GM19467 (cell line): Measurements from ENCODE around the gene ARHGAP8.

ENCODE experiments used
- ATAC-seq: cut with Tn5 transposase; IDR thresholded peaks from one replicate; pipeline ENCODE4 v1.9.1; 2021; ENCODE audit warnings: mild to moderate bottlenecking, moderate library complexity; ENCODE audit not compliant: unreplicated experiment

The ARHGAP8 gene

GRCh38 chr22:44764974-44765373 lies 12.6 kb downstream of the ARHGAP8 start:
- ATAC-seq: no peak

GRCh38 chr22:44765571-44766285 lies 13.4 kb downstream of the ARHGAP8 start:
- no peak for ATAC-seq

GRCh38 chr22:44773082-44773481 lies 20.7 kb downstream of the ARHGAP8 start:
- no peak for ATAC-seq

GRCh38 chr22:44775862-44776261 lies 23.5 kb downstream of the ARHGAP8 start:
- ATAC-seq: no peak

- no peak for ATAC-seq
Measured at GRCh38 chr22:44776605-44777363, 24.4 kb downstream of the ARHGAP8 start.

- no peak for ATAC-seq
Measured at GRCh38 chr22:44777364-44777755, 25.0 kb downstream of the ARHGAP8 start.

GRCh38 chr22:44780876-44781449 lies 28.6 kb downstream of the ARHGAP8 start:
- no peak for ATAC-seq

GRCh38 chr22:44782363-44782963 lies 30.1 kb downstream of the ARHGAP8 start:
- ATAC-seq: no peak

GRCh38 chr22:44783091-44783490 lies 30.7 kb downstream of the ARHGAP8 start:
- no peak for ATAC-seq

GRCh38 chr22:44783581-44783980 lies 31.2 kb downstream of the ARHGAP8 start:
- ATAC-seq: no peak

GRCh38 chr22:44786136-44786535 lies 33.8 kb downstream of the ARHGAP8 start:
- no peak for ATAC-seq

- ATAC-seq: no peak
Measured at GRCh38 chr22:44786610-44787009, 34.2 kb downstream of the ARHGAP8 start.

GRCh38 chr22:44787832-44788231 lies 35.5 kb downstream of the ARHGAP8 start:
- no peak for ATAC-seq

- no peak for ATAC-seq
Measured at GRCh38 chr22:44793106-44793505, 40.7 kb downstream of the ARHGAP8 start.

- ATAC-seq: no peak
Measured at GRCh38 chr22:44793506-44794172, 41.3 kb downstream of the ARHGAP8 start.

- ATAC-seq: no peak
Measured at GRCh38 chr22:44795701-44796630, 43.6 kb downstream of the ARHGAP8 start.

- no peak for ATAC-seq
Measured at GRCh38 chr22:44797181-44797725, 44.9 kb downstream of the ARHGAP8 start.

- no peak for ATAC-seq
Measured at GRCh38 chr22:44799077-44799945, 46.9 kb downstream of the ARHGAP8 start.
